NCI-H2196 treated with DMSO at 0.1 percent for 48 hours (cell line): ENCODE data around the gene MBD6.
"Not testable (repeated sequence)": the region's sequence is repeated elsewhere in the genome, so short reads cannot be mapped to it uniquely, and the experiment has no call there.

Experiments
- DNase-seq: peaks from one replicate; lab custom pipeline; 2025; ENCODE audit not compliant: unreplicated experiment; lab: John Stamatoyannopoulos, UW

The MBD6 gene

GRCh38 chr12:57570438-57570837 lies 47.8 kb downstream of the MBD6 start:
- DNase-seq, result not testable (repeated sequence)

GRCh38 chr12:57571926-57572762 lies 49.5 kb downstream of the MBD6 start:
- no peak for DNase-seq

- no peak for DNase-seq
Observed at GRCh38 chr12:57574795-57575194, 52.2 kb downstream of the MBD6 start.

GRCh38 chr12:57575771-57576612 lies 53.4 kb downstream of the MBD6 start:
- no peak for DNase-seq

GRCh38 chr12:57576613-57577160 lies 54.1 kb downstream of the MBD6 start:
- DNase-seq, result no peak

GRCh38 chr12:57577981-57578758 lies 55.5 kb downstream of the MBD6 start:
- no peak for DNase-seq

- DNase-seq, result no peak
Observed at GRCh38 chr12:57579011-57579410, 56.4 kb downstream of the MBD6 start.
